Chondrocyte (in vitro differentiated cells): Measurements from ENCODE around the gene UFSP2. TPM values are rescaled to one million over a fixed set of nuclear protein-coding genes. Genes with fewer than 3 reads are reported as not detected.

Experiments
- DNase-seq: peaks from one replicate; pipeline ENCODE4 v3.0.0; 2021; ENCODE audit warnings: mixed read lengths, low spot score
- H3K27ac Mint-ChIP-seq: one replicate; pipeline ENCODE4 v1.8.0; 2021; ENCODE audit warnings: mild to moderate bottlenecking, moderate library complexity, mixed read lengths; ENCODE audit not compliant: unreplicated experiment
- H3K27me3 Mint-ChIP-seq: 2 replicates; pipeline ENCODE4 v1.8.0; 2021; ENCODE audit warnings: low read depth, mixed read lengths
- H3K36me3 Mint-ChIP-seq: 2 replicates; pipeline ENCODE4 v1.8.0; 2021; ENCODE audit warnings: low read depth, mixed read lengths
- H3K4me1 Mint-ChIP-seq: 2 replicates; pipeline ENCODE4 v1.8.0; 2021; ENCODE audit warnings: low read depth, mild to moderate bottlenecking, mixed read lengths
- H3K4me3 Mint-ChIP-seq: one replicate; pipeline ENCODE4 v1.8.0; 2021; ENCODE audit warnings: mild to moderate bottlenecking, moderate library complexity, mixed read lengths; ENCODE audit not compliant: unreplicated experiment
- H3K9me3 Mint-ChIP-seq: 2 replicates; pipeline ENCODE4 v1.8.0; 2021; ENCODE audit warnings: low read depth, mixed read lengths
- total RNA-seq: library from RNA; stranded (reverse); gene quantifications from 3 replicates; pipeline ENCODE4 v1.2.1, GENCODE V29; 2021
- TF ChIP-seq, protein P1 (sequence below): fragments of 200-600 bp; sonication (generic); IDR thresholded peaks from 2 replicates; pipeline ENCODE4 v1.5.0; 2021; ENCODE audit warnings: antibody characterized with exemption, mild to moderate bottlenecking, moderate library complexity

UFSP2 gene
- total RNA-seq, 1 donor from 2014 or later, result 33.0 TPM

DNA sequence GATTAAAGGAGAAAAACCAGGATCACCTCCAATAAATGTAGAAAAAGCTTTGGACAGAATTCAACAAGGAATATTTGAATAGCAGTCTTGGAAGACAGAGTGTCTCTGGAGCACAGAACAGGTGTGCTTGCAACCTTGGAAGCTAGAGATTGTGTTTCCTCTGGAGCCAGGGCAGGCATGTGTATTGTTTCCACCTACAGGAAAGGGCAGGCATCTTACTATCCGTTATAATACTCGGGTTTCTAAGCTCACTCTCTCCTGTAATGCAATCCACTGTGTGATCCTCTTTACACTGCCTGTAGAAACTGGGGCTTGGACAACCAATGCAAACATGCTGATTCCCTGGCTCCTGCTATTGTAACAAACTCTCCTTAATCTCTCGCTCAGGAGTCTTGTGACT, 31.4 kb upstream of the UFSP2 start:
- H3K4me3 Mint-ChIP-seq, result no peak overlapping the region
- H3K4me1 Mint-ChIP-seq, result peaks cover 6% of the 10 kb centered on the region
- TF ChIP-seq, protein P1, sequence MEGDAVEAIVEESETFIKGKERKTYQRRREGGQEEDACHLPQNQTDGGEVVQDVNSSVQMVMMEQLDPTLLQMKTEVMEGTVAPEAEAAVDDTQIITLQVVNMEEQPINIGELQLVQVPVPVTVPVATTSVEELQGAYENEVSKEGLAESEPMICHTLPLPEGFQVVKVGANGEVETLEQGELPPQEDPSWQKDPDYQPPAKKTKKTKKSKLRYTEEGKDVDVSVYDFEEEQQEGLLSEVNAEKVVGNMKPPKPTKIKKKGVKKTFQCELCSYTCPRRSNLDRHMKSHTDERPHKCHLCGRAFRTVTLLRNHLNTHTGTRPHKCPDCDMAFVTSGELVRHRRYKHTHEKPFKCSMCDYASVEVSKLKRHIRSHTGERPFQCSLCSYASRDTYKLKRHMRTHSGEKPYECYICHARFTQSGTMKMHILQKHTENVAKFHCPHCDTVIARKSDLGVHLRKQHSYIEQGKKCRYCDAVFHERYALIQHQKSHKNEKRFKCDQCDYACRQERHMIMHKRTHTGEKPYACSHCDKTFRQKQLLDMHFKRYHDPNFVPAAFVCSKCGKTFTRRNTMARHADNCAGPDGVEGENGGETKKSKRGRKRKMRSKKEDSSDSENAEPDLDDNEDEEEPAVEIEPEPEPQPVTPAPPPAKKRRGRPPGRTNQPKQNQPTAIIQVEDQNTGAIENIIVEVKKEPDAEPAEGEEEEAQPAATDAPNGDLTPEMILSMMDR, result no peak
- H3K36me3 Mint-ChIP-seq, result peaks cover 9% of the 10 kb centered on the region
- H3K27me3 Mint-ChIP-seq, result no peaks in the 10 kb centered on the region
- no peaks in the 10 kb centered on the region for H3K9me3 Mint-ChIP-seq
- no peak overlapping the region for H3K27ac Mint-ChIP-seq
- DNase-seq, result no peak

DNA sequence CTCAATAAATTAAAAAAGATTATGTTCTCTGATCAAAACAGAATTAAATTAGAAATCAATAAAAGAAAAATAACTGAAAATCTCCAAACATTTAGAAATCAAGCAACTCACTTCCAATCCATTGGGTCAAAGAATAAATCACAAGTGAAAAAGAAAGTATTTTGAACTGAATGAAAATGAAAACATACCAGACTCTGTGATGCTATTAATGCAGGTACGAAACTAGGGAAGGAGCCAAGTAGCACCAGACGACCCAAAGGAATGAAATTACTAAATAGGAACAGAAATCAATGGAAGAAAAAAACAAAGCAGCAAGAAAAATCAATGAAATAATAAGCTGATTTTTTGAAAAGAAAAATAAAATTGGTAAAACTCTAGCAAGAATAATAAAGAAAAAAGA, 30.4 kb upstream of the UFSP2 start:
- TF ChIP-seq, protein P1, result no peak
- H3K27ac Mint-ChIP-seq, result no peak overlapping the region
- no peak for DNase-seq
- H3K9me3 Mint-ChIP-seq, result no peaks in the 10 kb centered on the region
- H3K36me3 Mint-ChIP-seq, result peaks cover 9% of the 10 kb centered on the region
- H3K4me1 Mint-ChIP-seq, result peaks cover 6% of the 10 kb centered on the region
- H3K27me3 Mint-ChIP-seq, result no peaks in the 10 kb centered on the region
- H3K4me3 Mint-ChIP-seq, result no peak overlapping the region

DNA sequence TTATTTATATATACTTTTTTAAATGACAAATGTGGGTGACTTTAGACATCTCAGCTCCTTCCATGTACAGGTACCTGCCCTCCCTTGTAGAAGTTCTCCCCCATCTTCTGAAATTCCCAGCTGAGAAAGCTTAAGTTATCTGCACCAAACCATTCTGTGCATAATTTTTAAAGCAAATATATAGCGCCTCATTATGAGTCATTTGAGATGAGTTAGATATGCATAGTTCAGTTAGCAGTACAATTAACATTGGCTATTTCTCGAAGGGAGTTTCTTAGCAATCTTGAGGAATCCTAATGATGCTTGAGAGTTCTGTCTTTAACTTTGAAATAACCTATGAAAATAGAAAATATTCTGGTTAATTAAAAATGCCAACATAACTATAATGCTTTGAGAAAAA, 19.4 kb upstream of the UFSP2 start:
- no peaks in the 10 kb centered on the region for H3K9me3 Mint-ChIP-seq
- no peaks in the 10 kb centered on the region for H3K36me3 Mint-ChIP-seq
- no peaks in the 10 kb centered on the region for H3K27me3 Mint-ChIP-seq
- no peak overlapping the region for H3K4me3 Mint-ChIP-seq
- no peaks in the 10 kb centered on the region for H3K4me1 Mint-ChIP-seq
- H3K27ac Mint-ChIP-seq, result no peak overlapping the region
- no peak for DNase-seq
- TF ChIP-seq, protein P1, result no peak

DNA sequence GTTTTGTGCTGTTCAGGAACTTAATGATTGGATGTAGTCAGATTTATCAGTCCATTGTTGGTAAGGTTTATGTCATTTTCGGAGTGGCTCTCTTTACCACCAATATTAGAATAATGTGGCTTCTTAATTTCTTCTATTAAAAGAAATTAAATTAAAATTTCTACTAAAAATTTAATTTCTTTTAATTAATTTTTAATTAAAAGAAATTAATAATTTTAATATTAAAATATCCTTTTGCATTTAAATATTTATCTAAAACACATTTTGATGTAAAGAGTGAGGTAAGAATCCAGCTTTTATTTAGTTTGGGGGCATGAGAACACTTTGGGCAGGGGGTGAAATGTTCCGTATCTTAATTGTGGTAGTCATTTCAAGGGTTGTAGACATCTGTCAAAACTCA, 15.7 kb upstream of the UFSP2 start:
- no peaks in the 10 kb centered on the region for H3K4me1 Mint-ChIP-seq
- DNase-seq, result no peak
- H3K36me3 Mint-ChIP-seq, result no peaks in the 10 kb centered on the region
- no peaks in the 10 kb centered on the region for H3K27me3 Mint-ChIP-seq
- H3K9me3 Mint-ChIP-seq, result no peaks in the 10 kb centered on the region
- no peak overlapping the region for H3K27ac Mint-ChIP-seq
- H3K4me3 Mint-ChIP-seq, result no peak overlapping the region
- TF ChIP-seq, protein P1, result no peak

DNA sequence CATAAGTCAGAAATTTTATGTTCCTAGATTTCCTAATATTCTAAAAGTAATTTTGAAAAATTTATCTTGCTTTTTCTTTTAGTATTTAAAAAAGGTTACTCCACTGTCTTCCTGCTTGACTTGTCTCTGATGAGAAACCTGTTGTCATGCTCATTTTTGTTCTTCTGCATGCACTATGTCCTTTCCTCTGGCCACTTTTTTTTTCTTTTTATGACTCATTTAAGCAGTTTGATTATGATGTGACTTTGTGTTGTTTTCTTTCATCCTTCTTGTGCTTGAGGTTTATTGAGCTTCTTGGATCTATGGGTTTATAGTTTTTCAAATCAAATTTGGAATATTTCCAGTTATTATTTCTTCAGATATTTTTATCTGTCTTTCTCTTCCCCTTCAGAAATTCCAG, 12.0 kb upstream of the UFSP2 start:
- H3K9me3 Mint-ChIP-seq, result no peaks in the 10 kb centered on the region
- DNase-seq, result no peak
- peaks cover 3% of the 10 kb centered on the region for H3K4me1 Mint-ChIP-seq
- TF ChIP-seq, protein P1, result no peak
- H3K4me3 Mint-ChIP-seq, result no peak overlapping the region
- H3K36me3 Mint-ChIP-seq, result no peaks in the 10 kb centered on the region
- no peaks in the 10 kb centered on the region for H3K27me3 Mint-ChIP-seq
- H3K27ac Mint-ChIP-seq, result no peak overlapping the region
